ENCODE data around the gene SASH3.

The SASH3 gene

DNA sequence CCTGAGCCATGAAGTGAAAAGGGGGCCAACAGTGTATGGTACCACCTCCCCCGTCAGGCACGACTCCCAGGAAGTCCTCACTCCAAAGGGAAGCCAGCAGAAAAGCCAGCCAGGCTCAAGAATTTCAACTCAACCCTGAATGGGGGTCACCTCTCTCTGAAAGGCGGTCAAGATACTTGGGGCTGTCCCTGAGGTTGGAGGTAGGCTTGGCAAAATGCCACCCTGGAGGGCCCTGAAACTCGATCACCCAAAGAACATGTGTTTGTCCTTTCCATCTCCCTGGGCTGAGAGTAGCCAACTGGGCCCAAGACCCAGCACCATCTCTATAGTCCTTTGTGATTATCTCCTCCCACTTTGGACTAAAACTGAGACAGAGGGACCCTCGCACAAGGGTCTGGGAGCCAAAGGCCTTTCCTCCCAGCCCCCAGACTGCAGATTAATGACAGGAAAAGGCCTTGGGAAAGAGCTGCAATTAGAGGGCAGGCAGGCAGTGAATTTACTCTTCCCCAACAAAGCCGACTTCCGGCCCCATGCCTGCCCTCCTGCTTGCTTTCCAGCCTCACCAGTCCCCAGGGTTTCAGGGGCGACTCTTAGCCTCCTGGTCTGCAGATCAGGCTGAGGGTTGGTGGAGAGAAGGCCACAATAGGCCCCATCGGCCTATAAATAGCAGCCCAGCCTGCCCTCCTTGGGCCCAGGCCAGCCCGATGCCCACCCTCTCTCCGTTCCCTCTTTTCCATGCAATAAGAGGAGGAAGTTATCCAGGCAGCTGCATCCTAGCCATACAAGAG, 5.6 kb downstream of the SASH3 start:
- DNase-seq = no peak

DNA sequence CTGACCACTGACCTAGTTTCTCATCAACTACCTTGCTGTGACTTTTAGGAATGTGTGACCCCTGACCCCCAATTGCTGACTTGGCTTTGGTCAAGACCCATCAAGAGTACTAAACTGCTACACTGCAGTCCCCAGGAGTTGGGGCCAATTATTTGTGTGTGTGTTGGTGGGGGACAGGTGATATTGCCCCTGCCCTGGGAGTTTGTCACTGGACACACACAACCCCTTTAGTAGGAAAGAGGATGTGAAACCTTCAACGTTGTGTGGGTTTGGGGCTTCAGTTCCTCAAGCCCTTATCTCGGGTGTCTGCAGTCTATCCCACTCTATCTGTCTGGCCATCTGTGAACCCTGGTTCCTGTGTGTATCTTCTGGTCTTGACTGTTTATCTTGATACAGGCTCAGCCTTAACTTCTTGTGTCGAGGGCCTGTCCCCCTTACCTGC, 6.5 kb downstream of the SASH3 start:
- DNase-seq = peak; percentile 28 to 56

DNA sequence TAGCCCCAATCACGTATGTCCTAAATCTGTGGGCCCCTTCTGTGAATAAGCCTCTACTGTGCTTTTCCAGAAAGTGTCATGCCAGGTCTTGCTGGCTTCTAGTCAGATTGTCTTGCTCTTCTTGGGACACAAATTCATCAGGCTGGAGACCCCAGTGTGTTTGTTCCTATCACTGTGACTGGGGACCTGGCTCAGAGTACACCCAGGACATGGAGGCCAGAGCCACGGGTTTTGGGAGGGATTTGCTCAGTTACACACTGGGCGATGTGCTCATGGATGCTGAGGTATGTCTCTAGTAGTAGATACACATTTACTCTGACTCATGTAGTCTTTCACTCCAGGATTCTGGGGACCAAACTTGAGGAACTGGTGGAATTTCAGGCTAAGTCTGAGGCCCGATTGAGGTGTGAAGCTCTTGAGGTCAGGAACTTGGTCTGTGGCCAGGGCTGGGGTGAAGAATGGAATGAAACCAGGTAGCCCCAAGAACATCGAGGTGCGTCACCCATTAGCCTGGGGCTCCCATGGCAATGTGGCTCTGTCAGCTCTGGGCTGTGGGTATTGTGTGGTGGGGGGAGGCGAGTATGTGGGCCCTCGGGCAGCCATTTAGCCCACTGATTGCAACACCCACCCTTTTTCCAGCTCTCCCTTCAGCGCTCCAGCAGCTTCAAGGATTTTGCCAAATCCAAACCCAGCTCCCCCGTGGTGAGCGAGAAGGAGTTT, 7.7 kb downstream of the SASH3 start:
- DNase-seq = no peak

DNA sequence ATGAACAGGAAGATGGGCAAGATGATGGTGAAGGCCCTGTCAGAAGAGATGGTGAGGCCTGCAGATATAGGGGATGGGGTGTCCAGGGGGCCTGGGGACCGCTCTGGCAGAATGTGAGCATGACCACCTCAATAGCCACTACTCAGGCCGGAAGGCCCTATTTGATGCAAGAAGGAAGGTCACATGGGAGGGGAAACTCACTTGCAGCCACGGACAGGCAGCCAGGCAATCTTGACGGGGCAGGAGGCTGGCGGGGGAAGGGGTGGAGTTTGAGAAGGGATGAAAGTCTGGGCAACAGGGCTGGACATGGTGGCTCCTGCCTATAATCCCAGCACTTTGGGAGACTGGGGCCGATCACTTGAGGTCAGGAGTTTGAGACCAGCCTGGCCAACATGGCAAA, 8.8 kb downstream of the SASH3 start:
- peak in 1 of 2 donors; percentile 15 for DNase-seq

DNA sequence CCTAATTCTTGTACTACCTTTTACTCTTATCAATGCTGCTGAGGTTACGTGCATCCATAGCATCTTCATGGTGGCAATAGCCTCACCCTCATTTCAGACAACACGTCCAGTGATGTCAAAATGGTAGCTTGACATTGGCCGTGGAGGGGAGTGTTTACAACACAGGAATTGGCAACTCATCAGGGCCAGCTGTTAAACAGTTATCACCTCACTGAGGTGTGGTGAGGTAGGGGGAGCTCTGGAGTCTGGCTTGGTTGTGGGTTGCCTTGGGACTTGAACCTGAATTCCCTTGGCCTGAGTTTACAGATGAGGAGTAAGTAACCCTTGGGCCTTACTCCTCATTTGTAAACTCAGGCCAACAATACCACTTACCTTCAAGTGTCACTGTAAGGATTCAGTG, 10.4 kb downstream of the SASH3 start:
- no peak for DNase-seq

DNA sequence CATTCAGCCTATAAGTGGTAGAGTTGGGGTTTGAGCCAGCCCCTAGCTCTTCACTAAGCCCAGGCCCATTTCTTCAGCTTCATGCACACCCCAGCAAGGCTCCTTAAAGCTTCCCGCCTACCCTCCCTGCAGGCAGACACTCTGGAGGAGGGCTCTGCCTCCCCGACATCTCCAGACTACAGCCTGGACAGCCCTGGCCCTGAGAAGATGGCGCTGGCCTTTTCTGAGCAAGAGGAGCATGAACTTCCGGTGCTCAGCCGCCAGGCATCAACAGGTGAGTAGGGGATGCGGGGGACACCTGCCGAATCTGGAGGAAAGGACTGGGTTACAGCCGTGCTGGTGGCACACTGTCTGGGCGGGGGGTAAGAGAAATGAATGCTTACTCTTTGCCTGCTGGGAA, 11.1 kb downstream of the SASH3 start:
- no peak for DNase-seq

DNA sequence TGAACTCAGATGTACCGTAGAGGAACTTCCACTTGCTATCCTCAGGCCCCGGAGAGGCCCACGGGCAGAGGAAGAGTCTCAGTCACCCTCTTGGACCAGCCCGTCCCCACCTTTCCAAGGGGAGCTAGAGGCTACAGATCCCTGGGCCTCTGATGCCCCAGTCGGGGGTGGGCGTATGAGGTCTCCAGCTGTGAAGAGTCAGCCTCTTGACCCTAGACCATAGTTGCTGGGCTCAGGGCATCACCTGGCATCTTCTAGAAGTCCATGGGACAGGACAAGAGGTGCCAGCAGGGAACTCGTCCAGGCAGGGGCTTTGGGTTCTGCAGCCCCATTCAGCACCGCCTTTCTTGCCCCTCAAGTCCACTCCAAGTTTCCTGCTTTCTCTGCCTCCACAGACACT, 11.6 kb downstream of the SASH3 start:
- no peak for DNase-seq

DNA sequence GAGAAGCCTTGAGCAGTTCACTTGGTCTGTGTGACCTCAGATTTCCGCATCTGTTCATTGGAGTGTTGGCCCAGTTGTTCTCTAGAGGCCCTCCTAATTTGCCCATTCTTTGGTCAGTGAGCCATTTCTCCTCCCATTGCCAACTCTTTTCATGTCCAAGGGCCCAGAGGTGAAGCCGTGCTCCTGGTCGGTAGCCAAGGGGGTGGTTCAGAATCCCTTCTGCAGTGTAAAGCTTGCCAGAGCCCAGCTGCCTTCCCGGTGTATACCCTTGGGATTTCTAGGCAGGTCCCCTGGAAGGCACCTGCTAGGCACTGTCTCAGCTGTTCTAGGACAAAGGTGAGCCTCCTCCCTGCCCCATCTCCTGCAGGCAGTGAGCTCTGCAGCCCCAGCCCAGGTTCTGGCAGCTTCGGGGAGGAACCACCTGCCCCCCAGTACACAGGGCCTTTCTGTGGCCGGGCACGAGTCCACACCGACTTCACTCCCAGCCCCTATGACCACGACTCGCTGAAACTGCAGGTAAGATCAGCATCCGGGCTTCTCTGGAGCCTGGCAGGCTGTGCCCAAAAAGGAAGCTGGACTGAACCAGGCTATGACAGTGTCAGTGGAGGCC, 12.3 kb downstream of the SASH3 start:
- no peak for DNase-seq

DNA sequence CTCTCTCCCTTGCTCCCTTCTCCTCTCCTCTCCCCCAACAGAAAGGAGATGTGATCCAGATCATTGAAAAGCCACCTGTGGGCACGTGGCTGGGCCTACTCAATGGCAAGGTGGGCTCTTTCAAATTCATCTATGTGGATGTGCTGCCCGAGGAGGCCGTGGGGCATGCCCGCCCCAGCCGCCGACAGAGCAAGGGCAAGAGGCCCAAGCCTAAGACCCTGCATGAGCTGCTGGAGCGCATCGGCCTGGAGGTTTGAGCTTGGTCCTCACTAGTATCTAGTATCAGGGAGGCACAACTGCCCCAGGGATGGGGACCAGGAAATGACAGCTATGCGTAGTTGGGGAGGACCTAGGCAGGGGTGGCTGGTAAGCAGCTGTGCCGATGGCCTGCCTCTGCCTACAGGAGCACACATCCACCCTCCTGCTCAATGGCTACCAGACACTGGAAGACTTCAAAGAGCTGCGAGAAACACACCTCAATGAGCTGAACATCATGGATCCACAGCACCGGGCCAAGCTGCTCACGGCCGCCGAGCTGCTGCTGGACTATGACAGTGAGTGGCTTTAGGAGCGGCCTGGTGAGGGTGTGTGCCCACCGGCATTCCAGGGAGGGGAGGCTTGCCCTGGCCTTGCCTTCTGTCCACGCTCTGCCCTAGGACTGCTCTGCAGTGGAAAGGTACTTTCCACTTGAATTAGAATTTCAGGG, 13.0 kb downstream of the SASH3 start:
- DNase-seq = no peak

DNA sequence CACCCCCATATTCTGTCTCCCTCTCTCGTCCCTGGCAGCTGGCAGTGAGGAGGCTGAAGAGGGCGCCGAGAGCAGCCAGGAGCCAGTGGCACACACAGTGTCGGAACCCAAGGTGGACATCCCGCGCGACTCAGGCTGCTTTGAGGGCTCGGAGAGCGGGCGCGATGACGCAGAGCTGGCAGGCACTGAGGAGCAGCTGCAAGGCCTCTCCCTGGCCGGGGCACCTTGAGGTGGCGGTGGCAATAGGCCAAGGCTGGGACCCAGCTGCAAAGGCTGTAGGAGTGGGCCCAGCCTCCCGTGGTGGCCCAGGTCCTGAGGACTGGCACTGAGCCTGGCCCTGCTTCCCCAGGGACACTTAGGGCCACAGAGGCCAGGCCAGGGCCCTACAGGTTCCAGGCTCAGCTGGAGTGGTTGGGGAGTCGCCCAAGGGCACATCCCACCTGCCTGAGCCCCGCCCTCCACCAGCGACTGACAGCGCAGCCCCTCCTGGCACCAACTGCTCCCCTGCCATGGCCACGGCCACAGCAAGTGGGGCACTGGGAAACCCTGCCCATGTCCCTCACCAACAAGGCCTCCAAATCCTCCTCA, 13.9 kb downstream of the SASH3 start:
- DNase-seq = no peak

DNA sequence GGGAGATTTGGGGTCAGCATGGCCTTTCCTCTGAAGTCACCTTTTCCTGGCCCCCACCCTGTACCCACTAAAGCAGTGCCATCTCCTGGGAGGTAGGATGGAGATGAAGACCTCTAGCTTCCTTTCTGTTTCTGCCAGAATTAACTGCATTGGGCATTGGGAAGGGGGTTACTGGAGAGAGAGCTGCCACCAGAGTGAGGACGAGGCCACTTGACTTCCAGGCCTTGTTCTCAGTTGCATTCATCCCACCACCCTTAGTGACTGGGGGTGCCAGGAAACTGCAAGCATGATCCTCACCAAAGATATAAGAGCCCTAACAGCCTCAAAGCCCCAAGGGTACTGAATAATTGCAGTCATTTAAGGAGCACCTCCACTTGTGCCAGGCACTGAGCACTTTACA, 15.8 kb downstream of the SASH3 start:
- DNase-seq = no peak

DNA sequence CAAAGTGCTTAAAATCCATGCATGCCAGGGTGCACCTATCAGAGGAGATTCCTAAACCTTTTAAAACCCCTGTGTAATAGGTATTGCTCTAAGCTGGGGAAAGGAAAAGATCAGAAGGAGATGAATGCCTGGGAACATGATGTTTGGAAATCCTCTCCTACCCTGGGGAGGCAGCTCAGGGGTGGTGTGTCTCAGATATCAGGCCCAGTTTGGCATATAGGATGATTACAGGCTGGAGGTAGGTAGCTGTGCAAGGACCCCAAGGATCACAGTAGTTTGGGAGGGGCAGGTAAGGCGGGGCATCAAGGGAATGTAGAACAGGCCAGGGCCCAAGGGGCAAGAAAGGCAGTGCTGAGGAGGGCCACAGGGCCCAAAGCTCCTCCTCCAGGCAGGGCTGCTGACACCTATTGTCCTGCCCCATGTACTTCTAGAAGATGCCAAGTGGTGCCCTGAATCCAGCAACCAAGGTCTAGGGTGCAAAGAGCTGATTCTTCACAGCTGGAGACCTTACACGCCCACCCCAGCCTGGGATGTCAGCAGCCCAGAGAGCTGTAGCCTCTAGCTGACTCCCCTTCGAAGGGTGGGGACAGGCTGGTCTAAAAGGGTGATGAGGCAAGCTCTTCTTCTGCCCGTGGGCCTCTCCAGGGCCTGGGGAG, 17.6 kb downstream of the SASH3 start:
- DNase-seq = no peak

DNA sequence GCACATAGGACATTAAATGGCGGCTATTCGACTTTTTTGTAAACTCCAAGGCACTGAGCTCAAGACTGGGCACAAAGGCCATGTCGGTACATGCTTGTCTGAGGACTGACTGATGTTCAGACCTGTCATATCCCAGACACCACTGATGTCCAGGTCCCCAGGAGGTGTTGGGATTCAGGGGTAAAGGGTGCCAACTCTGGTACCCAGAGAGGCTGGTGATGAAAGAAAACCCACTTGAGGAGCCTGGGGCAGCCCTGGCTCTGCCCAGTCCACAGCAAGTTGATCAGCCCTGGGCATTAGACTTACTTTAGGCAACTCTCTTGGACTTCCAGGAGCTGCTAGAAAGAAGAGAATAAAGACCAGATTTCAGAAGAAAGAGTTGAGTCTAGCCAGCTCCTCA, 18.7 kb downstream of the SASH3 start:
- no peak for DNase-seq

DNA sequence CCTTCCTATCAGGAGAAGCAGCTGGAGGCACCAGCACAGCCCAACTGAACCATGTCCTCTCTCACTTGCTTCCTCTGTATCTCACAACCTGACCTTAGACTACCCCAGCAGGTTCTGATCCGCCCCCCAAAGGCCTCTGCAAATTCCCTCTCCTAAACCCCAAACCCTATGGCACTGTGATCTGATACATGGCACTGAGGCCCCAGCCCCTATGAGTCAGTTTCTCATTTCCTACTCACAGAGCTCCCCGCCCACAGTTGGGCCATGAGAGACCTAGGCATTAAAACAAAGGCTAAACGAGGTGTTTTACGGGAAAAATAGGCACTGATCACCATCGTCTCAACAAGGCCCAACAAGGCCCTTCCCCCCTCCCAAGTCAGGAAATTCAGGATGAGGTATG, 19.1 kb downstream of the SASH3 start:
- DNase-seq = peak in 1 of 2 donors; percentile 59

DNA sequence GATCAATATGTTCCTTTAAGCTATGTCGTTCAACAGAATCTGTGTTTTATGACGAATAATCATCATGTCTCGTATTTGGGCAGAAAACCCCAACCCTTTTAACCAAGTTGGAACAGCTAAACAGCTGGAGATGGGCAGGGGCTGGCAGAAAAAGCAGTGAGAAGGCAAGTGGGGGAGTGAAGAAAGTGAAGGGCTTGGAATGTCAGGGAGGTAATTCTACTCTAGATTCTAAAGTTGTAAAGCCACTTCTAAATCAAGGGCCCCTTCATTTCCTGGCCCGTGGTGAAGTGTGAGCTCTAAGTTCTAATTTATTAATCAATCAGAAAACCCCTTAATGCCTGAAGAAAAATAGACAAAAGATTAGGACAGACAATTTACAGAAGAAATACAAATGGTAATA, 20.4 kb downstream of the SASH3 start:
- DNase-seq = no peak

DNA sequence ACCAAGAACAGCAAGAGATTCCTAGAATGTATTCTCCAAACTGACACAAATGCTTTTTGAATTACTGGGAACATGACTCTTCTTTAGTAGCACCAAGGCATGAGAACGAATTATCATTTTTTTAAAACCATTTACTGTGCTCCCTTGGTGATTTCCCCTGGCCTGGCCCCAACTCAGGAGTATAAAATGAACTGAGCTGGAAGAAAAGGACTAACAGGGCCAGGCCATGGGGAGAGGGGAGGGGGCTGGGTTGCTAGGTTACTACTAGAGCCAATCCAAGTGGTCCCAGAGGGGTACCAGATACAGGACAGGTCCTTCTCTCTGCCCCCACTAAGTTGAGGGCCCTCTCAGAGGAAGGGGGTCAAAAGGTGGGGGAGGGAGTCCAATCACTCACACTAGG, 23.1 kb downstream of the SASH3 start:
- DNase-seq = no peak

DNA sequence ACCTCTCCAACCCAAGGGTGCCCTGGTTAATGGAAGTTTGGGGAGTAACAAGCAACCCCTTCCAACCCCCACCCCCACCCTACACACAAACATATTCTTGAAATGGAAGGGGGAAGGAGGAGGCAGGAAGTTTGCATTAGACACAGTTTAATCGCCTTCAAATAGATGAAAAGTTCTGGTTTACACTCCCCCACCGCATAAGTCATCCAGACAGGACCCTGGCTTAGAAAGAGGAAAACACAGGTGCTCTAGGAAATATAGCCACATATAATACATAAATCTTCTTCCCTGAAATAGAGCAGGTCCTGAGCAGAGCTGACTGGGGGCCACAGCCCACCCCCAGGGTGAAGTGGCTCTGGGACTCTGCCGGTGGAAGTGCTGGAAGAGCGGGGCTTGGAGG, 25.1 kb downstream of the SASH3 start:
- no peak for DNase-seq

DNA sequence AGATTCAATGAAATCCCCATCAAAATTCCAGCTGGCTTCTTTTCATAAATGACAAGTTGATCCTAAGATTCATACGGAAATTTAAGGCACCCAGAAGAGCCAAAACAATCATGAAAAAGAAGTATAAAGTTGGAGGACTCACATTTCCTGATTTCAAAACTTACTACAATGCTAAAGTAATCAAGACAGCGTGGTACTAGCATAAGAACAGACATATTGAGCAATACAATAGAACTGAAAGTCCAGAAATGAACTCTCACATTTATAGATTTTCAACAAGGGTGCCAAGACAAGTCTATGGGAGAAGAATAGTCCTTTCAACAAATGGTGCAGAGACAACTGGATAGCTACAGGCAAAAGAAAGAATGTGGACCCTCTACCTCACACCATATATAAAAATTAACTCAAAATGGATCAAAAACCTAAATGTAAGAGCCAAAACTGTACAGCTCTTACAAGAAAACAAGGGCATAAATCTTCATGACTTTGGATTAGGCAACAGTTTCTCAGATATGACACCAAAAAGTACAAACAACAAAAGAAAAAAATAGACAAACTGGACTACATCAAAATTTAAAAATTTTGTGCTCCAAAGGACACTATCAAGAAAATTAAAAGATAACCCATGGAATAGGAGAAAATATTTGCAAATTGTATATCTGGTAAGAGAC, 28.5 kb downstream of the SASH3 start:
- DNase-seq = peak; percentile 46 to 74

DNA sequence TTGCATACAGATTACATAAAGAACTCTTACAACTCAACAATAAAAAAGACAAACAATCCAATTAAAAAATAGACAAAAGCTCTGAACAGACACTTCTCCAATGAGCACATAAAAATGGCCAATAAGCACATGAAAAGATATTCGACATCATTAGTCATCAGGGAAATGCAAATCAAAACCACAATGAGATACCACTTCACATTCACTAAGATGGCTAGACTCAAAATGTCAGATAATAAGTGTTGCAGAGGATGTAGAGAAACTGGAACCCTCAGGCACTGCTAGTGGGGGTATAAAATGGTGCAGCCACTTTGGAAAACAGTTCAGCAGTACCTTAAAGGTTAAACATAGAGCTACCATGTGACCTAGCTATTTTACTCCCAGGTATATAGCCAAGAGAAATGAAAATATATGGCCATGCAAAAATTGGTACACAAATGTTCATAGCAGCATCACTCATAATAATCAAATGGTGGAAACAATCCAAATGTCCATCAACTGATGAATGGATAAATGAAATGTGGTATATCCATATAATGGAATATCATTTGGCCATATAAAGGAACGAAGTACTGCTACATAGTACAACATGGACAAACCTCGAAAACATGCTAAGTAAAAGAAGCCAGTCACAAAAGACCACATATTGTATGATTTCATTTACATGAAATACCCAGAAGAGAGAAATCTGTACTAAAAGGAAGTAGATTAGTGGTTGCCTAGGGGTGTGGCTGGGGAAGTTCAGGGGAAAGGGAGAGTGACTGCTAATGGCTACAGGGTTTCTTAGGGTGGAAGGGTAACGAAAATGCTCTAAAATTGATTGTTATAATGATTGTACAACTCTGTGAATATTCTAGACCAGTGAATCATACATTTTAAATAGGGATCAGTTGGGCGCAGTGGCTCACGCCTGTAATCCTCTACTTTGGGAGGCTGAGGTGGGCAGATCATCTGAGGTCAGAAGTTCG, 29.4 kb downstream of the SASH3 start:
- peak; percentile 62 to 80 for DNase-seq

DNA sequence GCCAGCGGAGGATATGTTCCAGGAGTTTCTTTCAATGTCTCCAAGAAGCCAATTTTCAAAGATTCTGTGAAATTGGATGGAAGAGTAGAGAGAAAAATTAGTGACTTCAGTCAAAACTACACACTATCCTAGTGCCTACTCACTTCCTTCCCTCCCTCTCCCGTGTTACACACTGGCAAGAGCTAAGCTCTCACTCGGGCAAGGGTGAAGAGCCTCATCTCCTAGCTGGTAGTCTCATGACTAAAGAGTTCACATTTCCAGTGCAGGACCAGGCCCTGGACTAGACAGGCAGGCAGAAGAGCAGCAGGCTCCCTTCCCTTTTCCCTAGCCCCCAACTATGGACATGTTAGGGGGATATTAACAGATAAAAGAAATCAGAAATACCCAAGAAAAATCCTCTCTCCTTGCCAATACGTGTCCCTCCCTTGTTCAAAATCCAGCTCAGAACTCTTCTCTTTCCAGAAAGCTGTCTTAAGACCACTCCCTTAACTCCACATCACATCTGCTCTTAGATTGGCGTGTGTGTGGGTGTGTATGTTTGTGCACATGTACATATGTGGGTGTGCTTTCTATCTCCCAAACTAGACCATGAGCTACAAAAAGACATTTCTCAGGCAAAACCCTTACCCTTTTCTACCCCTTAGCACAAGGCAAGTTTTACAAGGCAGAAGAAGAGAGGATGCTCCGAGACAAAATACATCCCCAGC, 34.1 kb downstream of the SASH3 start:
- peak; percentile 33 to 52 for DNase-seq
